Embryonic facial prominence (tissue), 1 donor: ENCODE measurements around the gene CTSD.
"Not testable (repeated sequence)": the region's sequence is repeated elsewhere in the genome, so short reads cannot be mapped to it uniquely, and the experiment has no call there.

Source experiments
- DNase-seq: peaks from one replicate; pipeline ENCODE4 v3.0.0-alpha.2; 2016; ENCODE audit errors: extremely low spot score

The CTSD gene

DNA sequence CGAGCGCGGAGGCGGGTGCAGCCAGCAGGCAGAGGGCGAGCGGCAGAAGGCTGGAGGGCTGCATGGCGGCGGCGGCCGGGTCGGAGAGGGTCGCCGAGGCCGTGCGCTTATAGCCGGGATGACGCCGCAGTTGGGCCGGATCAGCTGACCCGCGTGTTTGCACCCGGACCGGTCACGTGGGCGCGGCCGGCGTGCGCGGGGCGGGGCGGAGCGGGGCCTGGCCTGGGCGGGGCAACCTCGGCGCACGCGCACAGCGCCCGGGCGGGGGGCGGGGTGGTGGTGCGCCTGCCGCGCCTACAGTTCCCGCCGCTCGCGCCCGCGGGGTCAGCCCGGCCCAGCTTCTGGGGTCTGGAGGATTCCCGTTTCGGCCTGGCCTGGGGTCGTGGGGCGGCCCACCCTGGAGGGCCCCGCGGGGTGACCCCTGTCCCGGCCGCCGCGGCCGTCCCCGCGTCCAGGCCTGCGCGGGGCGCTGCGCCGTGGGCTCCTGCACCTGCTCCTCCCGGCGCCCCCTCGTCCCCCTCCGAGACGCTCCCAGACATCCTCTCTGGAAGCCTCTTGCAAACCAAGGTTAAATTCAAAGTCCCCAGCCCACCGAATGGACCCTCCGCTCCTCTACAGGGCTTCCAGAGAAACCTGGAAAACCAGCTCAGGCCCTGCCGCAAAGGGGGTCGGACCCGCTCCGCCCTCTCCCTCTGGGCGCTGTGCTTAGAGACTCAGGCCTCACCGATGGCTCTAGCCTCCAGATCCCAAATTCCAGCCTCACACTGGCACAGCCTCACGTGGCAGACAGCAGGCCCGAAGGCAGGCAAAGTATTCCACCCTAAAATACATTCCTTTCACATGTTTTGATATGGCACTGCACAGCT is at the start of gene CTSD:
TSS of gene CTSD (minus strand) at position 132 of the 866 bp plus-strand sequence. CDS start at position 64, 68 bp downstream.
- peak; percentile 23 for DNase-seq

DNA sequence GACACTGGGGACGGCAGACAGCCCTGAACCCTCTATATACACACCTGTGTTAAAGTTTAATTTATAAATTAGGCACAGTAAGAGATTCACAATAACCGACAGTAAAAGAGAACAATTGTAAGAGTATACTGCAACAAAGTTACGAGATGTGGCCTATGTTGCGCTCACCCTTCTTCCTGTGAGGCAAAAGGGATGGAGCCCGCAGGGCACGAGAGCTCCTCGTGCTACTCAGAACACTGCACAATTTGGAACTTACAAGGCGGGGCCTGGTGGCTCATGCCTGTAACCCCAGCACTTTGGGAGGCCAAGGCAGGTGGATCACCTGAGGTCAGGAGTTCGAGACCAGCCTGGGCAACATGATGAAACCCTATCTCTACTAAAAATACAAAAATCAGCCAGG is 49.6 kb upstream of the CTSD start:
- DNase-seq: not testable (repeated sequence)

DNA sequence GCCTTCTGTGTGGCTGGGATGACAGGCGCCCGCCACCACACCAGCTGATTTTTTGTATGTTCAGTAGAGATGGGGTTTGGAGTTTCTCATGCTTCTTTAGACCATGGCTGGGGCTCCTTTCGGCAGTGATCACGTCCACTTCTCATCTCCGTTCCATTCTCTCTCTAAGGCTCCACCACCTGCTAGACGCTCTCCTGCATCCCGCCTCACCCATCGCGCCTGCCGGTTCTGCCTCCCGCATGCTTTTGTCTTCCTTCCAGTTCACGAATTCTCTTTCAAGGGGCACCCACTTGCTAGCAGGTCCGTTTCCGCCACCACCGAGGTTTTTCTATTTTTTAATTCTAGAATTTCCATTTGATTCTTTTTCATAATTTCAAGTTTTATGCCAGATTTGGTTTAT is 49.1 kb upstream of the CTSD start:
- DNase-seq: no peak

DNA sequence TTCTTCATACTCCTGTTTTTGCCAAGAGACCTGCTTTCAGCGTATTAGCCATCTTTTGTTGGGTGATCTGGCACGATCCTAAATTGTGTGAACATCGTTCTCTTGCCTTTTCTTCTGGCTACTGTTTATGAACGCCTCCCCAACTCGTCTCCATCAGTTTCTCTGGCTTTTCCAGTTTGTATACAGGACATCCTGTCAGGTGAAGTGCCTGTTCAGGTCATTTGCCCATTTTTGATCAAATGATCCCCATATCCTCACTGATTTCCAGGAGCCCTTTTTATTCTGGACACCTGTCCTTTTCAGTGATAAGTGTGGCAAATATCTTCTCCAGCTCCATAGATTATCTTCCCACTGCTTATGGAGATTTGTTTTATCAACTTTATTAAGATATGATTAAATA is 48.5 kb upstream of the CTSD start:
- no peak for DNase-seq

DNA sequence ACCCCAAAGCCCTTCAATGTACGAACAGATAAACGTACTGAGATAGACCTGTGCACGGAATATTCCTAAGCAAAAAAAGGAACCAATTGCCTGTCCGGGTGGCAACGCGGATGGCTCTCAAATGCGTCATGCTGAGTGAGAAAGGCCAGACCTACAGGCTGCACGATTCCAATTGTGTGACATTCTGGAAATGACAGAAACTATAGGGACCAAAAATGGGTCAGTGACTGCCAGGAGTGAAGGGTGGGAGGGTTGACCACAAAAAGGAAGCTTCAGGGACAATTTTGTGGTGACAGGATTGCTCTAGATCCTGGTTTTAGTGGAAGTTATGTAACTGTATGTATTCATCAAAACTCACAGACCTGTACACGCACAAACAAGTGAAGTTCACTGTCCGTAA is 47.0 kb upstream of the CTSD start:
- no peak for DNase-seq

DNA sequence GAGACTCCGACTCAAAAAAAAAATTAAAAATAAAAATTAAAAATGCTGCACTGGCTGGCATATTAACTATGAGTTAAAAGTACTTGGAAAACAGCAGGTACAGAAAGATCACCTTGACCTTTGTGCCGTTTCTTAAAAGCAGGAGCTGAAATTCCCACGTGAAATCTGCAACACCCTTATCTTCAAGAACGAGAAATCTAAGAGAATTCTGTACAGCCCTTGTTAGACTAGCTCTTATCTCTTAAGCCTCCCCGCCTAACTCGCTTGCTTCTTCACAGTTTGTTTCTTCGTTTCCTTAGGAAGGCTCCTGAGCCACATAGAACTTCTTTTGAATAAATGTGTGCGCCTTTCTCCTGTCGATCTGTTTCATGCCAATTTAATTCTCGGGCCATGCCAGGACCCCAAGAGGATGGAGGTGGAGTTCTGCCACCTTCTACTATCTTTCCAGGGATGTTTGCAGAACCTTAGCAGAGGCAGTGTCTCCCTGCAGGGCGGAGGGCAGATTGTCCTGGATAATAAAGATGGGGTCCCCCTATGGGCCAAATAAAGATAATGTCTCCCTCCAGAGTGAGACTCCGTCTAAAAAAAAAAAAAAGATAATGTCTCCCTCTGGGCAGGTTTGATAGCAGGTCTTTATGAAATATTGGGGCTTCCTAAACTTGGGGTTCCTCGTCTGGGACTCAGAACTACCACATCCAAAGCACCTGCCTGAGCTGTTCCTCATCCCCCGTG is 43.7 kb upstream of the CTSD start:
- no peak for DNase-seq

DNA sequence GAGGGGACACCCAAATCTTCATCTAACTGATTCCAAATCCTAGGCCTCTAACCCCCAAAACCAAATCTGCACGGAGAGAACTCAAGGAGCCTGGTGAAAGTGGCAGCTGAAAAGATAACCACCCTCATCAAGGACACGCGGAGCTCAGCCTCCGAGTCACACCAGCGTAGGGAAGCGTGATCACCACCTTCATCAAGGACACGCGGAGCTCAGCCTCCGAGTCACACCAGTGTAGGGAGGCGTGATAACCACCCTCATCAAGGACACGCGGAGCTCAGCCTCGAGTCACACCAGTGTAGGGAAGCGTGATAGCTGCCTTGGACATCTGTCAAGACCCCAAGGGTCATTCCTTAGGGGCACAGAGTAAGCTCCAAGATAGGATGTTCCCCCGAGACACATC is 41.8 kb upstream of the CTSD start:
- no peak for DNase-seq

DNA sequence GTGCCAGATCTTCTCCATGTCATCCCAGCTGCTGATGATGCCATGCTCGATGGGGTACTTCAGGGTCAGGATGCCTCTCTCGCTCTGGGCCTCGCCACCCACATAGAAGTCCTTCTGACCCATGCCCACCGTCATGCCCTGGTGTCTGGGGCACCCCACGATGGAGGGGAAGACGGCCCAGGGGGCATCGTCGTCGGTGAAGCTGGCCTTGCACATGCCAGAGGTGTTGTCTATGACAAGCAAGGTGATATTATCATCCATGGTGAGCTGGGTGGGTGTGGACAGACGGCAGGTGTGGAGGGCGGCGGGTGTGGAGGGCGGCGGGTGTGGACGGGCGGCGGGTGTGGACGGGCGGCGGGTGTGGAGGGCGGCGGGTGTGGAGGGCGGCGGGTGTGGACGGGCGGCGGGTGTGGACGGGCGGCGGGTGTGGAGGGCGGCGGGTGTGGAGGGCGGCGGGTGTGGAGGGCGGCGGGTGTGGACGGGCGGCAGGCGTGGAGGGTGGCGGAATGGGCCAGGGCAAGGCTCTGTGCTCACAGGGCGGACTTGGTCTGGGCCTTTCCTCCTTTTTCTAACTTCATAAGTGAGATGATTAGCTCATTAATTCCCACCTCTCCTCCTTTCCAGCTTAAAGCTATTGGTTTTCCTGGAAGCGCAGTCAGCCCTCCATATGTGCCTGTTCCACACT is 40.2 kb upstream of the CTSD start:
- not testable (repeated sequence) for DNase-seq

DNA sequence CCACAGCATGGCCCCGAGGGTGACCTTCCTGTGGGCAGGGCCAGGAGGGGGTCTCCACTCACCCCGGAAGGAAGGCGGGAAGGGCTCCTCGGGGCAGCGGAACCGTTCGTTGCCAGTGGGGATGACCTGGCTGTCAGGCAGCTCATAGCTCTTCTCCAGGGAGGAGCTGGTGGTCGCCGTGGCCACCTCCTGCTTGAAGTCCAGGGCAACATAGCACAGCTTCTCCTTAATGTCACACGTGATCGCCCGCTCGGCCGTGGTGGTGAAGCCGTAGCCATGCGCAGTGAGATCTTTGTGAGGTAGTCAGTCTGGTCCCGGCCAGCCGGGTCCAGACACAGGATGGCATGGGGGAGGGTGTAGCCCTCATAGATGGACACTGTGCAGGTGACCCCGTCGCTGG is 39.5 kb upstream of the CTSD start:
- DNase-seq: no peak

DNA sequence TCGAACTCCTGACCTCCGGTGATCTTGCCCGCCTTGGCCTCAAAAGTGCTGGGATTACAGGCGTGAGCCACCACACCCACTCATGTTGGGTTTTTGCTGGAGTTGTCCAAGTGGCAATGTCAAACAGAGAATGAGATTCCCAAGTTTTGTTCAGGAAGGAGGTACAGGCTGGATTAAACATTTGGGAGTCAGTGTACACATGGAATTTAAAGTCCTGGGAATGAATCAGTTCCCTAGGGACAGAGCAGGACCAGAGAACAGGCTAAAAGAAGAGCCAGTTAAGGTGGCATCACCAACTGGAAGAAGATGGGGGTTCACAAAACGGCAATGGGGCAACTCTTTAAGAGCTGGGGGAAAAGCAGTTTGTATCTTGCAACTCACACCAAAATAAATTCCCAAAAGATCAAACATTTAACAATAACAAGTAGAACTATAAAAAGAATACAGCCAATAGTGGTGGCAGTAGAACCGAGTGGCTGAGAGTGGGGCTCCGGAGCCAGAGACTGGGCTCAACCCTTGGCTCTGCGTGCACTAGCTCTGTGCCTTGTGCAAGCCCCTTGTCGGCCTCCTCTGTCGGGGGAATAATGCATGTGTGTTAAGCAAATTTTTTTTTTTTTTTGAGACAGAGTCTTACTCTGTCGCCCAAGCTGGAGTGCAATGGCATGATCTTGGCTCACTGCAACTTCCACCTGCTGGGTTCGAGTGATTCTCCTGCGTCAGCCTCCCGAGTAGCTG is 33.8 kb upstream of the CTSD start:
- DNase-seq: no peak

DNA sequence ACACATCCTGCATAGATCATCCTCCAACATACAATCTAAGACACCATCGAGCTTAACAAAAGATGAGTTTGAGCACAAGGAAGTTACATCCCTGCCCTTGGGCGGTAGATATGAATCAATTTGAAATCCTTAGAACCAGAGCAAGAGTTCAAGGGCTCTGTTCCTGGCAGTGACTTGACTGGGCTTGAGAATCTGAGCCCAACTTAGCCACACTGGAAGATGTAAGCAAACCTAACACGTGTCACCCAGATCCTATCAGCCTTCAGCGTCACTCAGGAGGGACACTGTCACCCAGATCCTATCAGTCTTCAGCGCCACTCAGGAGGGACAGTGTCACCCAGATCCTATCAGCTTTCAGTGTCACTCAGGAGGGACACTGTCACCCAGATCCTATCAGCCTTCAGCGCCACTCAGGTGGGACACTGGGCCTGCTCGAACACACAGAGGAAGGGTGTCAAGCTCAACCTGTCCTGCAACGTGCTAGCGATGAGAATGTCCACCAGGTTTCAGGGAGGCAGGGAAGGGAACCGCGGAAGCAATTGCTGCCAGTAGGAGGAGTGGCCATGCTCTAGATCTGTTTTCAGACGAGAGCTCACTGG is 32.8 kb upstream of the CTSD start:
- DNase-seq: no peak

DNA sequence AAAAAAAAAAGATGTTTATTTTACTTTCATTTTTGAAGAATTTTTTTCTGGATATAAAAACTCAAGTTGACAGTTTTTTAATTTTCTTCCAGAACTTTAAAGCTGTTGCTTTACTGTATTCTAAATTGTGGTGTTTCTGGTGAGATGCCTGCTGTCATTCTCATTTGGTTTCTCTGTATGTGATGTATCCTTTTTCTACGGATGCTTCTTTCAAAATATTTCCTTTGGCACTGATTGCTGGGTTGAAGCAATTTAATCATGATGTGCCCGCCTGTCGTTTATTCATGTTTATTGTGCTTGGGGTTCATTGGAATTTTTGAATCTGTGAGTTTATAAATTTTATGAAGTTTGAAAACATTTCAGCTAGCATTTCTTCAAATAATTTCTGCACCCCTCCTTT is 29.4 kb upstream of the CTSD start:
- DNase-seq: no peak

DNA sequence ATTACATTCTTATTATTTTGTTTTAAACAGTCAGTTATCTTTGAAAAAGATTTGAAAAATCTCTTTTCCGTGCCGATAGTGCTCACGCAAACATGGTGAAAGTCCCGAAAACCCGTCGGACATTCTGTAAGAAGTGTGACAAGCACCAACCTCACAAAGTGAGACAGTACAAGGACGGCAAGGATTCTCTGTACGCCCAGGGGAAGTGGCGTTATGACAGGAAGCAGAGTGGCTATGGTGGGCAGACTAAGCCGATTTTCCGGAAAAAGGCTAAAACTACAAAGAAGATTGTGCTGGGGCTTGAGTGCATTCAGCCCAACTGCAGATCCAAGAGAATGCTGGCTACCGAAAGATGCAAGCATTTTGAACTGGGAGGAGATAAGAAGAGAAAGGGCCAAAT is 28.7 kb upstream of the CTSD start:
- no peak for DNase-seq

DNA sequence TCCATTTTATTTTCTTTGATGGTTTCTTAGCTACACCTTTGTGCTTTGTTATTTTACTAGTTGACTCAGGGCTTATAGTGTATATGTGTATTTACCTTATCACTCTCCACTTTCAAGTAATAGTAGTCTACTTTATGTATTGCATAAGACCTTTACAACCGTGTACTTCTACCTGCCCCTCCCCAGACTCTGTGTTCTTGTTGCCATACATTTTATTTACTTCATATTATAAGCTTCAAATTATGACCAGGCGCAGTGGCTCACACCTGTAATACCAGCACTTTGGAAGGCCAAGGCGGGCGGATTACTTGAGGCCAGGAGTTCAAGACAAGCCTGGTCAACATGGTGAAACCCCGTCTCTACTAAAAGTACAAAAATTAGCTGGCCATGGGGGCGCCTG is 28.2 kb upstream of the CTSD start:
- DNase-seq: no peak

DNA sequence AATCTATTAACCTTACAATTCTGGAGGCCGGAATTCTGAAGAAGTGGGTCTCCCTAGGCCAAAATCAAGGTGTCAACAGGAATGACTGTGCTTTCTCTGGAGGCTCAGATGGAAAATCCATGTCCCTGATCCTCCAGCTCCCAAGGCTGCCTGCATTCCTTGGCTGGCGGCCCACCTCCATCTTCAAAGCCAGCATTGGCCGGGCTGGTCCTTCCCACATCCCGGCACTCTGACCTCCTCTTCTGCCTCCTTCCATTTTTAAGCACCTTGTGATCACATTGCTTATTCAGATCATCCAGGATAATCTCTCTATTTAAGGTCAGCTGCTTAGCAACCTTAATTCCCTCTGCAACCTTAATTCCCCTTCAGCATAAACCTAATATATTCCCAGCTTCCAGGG is 22.7 kb upstream of the CTSD start:
- no peak for DNase-seq

DNA sequence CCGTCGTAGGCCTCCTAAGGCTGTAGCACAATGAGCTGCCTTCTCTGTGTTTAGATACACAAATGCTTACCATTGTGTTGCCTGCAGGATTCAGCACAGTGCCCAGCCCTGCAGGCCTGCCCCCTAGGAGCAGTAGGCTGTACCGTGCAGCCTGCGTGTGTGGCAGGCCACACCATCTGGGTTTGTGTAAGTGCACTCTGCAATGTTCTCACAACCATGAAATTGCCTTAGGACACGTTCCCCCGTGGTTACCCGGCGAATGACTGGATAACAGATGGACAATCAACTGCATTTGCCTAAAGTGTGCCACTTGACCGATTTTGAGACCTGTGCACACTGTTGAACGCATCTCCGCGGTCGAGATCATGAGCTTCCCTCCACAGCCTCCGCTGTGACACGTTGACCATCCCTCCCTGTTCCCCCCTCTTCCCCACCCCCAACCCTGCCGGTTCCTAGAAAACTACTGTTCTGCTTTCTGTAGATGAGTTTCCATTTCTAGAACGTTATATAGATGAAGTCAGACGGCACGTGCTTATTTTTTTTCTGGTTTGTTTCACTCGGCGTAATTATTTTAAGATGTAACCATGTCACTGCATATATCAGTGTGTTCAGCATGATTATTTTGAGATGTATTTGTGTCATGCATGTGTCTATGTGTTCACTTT is 22.2 kb upstream of the CTSD start:
- no peak for DNase-seq

DNA sequence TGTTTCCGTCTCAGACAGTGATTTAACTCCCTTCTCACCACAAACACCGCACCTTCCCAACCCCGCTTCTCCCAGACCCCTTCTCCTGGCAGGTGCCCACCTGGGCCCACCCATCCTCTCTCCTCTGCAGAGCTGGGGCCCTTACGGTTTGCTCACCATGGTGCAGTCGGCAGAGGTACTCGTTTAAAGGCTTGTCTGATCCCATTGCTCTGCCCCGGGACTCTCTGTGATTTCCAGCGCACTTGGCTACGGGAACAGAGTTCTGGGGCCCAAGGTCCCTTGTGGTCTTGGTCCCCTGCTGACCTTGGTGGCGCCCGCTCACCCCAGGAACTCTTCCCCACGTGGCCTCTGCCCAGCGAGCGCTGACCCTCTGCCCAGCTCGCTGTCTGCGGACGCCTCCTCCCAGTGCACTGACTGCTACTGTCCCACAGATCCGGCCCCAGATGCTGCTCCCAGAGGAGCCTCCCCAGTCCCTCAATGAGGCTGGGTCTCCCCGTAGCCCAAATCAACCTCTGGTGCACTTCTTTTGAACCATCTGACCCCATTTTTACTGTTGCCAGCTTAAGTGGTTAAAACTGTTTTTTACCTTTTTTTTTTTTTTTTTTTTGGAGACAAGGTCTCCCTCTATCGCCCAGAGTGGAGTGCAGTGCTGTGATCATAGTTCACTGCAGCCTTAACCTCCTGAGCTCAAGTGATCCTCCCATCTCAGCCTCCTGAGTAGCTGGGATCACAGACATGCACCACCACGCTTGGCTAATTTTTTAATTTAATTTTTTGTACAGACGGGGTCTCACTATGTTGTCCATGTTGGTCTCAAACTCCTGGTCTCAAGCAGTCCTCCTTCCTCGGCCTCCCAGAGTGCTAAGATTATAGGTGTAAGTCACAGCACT is 21.3 kb upstream of the CTSD start:
- DNase-seq: no peak

DNA sequence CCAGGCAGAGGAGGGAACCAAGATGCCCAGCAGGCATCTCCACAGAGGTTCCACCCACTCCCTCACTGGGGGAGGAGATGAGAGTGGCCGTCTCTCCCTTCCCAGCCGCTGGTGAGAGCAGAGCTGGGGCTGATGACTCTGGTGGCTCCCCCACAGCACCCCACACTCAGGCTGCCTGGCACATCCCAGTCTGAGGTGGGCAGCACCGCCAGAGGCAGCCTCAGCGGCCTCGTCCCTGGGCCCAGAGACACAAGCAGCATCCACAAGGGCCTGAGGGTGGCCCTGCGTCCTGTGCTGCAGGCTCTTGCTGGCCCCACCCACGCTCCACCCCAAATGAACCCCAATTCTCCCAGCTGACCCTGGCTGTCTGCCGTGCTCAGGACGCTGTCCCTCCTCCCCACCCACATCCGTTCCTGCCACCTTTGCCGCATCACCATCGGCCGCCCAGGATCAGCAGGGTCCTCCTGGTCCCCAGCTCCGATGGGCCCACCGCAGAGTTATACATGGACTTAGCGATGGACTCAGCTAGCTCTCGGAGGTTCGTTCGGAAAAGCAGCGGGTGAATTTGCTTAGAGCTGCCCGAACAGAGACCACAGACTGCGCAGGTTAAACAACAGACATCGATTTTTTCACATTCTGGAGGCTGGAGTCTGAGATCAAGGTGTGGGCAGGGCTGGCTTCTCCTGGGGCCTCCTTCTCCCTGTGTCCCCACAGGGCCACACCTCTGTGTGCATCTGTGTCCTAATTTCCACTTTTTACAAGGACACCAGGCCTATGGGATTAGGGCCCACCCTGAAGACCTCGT is 20.2 kb upstream of the CTSD start:
- no peak for DNase-seq
